Stimulated activated naive B cell treated with anti-CD40 and anti-IgM and Interleukin-4, amounts not matched to agents 10 μg/mL and 1 μg/mL and 100 μg/mL, for 72 hours (primary cell): ENCODE data around the gene MEP1A.
"Not testable (repeated sequence)": the region's sequence is repeated elsewhere in the genome, so short reads cannot be mapped to it uniquely, and the experiment has no call there.

Experiments
- ATAC-seq, 2 donors: fragments of 150-1000 bp; cut with Tn5 transposase; replicated peaks; 2 replicates each; pipeline ENCODE4 v1.10.0; 2021; ENCODE audit warnings: moderate library complexity in 1 of 2
- DNase-seq: peaks from one replicate; pipeline ENCODE4 v3.0.0; 2021
- H3K27ac Mint-ChIP-seq: one replicate; pipeline ENCODE4 v1.8.0; 2022; ENCODE audit warnings: mild to moderate bottlenecking, mixed read lengths
- H3K27me3 Mint-ChIP-seq, 2 donors: one replicate each; pipeline ENCODE4 v1.8.0; 2022; ENCODE audit warnings: mixed read lengths in 2 of 2
- H3K36me3 Mint-ChIP-seq, 2 donors: one replicate each; pipeline ENCODE4 v1.8.0; 2022; ENCODE audit warnings: mixed read lengths in 2 of 2, mild to moderate bottlenecking in 1 of 2
- H3K4me1 Mint-ChIP-seq, 2 donors: one replicate each; pipeline ENCODE4 v1.8.0; 2022; ENCODE audit warnings: mixed read lengths in 2 of 2, mild to moderate bottlenecking in 1 of 2
- H3K4me3 Mint-ChIP-seq, 2 donors: one replicate each; pipeline ENCODE4 v1.8.0; 2022; ENCODE audit warnings: mild to moderate bottlenecking in 2 of 2, mixed read lengths in 2 of 2, moderate library complexity in 1 of 2
- H3K9me3 Mint-ChIP-seq, 2 donors: one replicate each; pipeline ENCODE4 v1.8.0; 2022; ENCODE audit warnings: mixed read lengths in 2 of 2, mild to moderate bottlenecking in 1 of 2

Gene MEP1A

DNA sequence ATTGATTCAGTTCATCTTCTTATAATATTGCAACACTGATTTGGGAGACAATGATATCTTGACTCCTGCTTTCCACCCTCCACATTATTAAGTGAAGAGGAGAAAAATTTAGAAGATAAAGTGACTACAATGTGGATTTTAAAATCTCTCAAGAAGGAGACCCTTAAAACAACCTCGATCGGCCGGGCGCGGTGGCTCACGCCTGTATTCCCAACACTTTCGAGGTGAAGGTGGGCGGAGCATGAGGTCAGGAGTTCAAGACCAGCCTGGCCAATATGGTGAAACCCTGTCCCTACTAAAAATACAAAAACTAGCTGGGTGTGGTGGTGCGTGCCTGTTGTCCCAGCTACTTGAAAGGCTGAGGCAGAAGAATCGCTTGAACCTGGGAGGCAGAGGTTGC is 28.9 kb upstream of the MEP1A start:
- not testable (repeated sequence) for H3K4me1 Mint-ChIP-seq, H3K36me3 Mint-ChIP-seq, H3K4me3 Mint-ChIP-seq, ATAC-seq, H3K9me3 Mint-ChIP-seq, DNase-seq, H3K27ac Mint-ChIP-seq
- H3K27me3 Mint-ChIP-seq: peaks cover 9 to 11% of the 10 kb centered on the region in 2 donors

DNA sequence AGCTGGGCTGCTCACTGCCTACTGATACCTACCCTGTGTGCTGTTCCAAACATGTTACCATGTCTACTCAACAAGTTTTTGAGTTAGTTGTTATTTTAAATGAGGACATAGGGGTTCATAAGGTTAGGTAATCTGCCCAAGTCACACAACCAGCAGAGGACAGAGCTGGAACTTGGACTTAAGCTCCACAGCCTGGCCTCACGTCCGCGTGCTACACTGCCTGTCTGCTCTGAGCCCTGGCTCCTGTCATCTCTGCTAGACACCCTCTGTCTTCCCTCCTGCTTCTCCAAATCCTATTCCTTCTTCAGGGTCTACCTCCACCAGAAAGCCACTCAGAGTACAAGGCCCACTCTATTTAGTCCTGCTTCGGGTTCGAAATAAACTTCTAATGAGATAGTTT is 28.2 kb upstream of the MEP1A start:
- no peak for DNase-seq
- Mint-ChIP-seq H3K27ac (no peak overlapping the region), H3K4me3 (no peak overlapping the region), H3K9me3 (peaks cover 2 to 4% of the 10 kb centered on the region in 2 donors), H3K27me3 (peaks cover 7 to 9% of the 10 kb centered on the region in 2 donors), H3K36me3 (no peaks in the 10 kb centered on the region), H3K4me1 (no peaks in the 10 kb centered on the region)
- ATAC-seq: no peak

DNA sequence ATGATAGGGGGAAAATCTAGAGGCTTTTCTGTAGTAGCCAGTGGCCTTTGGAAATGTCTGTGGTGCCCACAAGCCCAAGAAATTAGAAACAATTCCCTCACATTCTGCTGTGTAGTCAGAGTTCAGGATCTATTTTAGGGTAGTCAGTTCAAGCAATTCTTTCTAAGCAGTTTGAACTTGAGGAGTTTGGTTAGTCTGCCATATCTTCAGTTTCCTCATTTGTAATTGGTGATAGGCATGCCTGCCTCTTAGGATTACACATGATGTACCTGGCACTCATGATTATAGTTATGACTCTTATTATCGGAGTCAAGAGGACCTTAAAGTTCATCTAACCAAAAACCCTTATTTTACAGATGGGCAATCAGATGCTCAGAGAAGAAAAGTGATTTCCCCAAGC is 21.2 kb upstream of the MEP1A start:
- no peak for DNase-seq
- peak; percentile 44 to 62 for ATAC-seq
- no peaks in the 10 kb centered on the region for H3K36me3 Mint-ChIP-seq
- H3K27me3 Mint-ChIP-seq: peaks cover 0 to 6% of the 10 kb centered on the region in 2 donors
- no peak overlapping the region for H3K4me3 Mint-ChIP-seq
- H3K27ac Mint-ChIP-seq: peak overlapping the region; percentile 47
- peaks cover 12 to 26% of the 10 kb centered on the region in 2 donors for H3K4me1 Mint-ChIP-seq
- no peaks in the 10 kb centered on the region for H3K9me3 Mint-ChIP-seq

DNA sequence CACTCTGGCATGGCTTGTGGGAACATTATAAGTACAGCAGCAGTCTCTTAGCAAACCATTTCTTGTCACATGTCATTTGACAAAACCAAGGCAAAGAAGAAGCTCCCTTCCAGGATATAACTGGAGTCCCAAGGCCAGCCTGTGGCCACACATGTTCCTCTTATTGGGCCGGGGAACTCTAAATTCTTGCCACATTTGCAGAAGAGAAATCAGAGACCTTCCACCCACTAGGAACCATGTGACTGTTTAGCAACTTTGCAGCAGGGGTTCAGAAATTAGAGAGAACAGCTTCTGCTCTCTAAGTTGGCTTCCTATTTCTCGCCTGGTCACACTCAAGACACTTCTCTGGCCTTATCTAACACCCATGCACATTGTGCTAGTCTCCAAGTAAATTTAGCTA is 20.4 kb upstream of the MEP1A start:
- peak; percentile 94 to 95 for ATAC-seq
- H3K4me1 Mint-ChIP-seq: peaks cover 12 to 26% of the 10 kb centered on the region in 2 donors
- H3K9me3 Mint-ChIP-seq: no peaks in the 10 kb centered on the region
- DNase-seq: peak; percentile 57
- H3K36me3 Mint-ChIP-seq: no peaks in the 10 kb centered on the region
- peak overlapping the region; percentile 85 for H3K27ac Mint-ChIP-seq
- peaks cover 0 to 6% of the 10 kb centered on the region in 2 donors for H3K27me3 Mint-ChIP-seq
- no peak overlapping the region for H3K4me3 Mint-ChIP-seq

DNA sequence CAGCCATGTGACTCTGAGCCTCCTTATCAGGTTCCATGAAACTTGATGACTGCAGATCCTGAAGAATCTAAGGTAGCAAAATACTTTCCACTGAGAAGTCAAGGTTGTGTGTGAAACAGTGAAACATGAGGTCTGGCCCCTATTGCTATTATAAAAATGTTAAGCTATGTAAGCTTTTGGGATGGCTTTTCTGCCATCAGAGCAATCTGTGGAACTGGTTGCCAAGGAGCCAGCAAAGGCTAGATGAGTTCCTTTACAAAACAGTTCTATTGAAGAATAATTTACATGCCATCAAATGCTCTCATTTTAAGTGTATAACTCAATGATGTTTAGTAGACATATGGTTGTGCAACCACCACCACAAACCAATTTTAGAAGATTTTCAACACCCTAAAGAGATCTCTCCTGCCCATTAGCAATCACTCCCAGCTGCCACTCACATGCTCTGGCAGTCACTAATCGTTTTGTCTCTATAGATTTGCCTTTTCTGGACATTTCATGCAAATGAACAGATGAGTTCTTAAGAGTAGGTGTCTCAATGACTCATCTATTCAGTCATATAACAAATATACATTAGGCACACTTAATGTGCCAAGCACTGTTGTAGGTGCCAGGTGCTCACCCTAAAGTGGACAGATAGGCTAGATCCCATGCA is 19.9 kb upstream of the MEP1A start:
- no peaks in the 10 kb centered on the region for H3K9me3 Mint-ChIP-seq
- H3K27ac Mint-ChIP-seq: peak overlapping the region; percentile 85
- H3K27me3 Mint-ChIP-seq: peaks cover 0 to 6% of the 10 kb centered on the region in 2 donors
- no peaks in the 10 kb centered on the region for H3K36me3 Mint-ChIP-seq
- ATAC-seq: peak; percentile 13 to 15
- DNase-seq: no peak
- H3K4me1 Mint-ChIP-seq: peaks cover 12 to 26% of the 10 kb centered on the region in 2 donors
- H3K4me3 Mint-ChIP-seq: no peak overlapping the region

DNA sequence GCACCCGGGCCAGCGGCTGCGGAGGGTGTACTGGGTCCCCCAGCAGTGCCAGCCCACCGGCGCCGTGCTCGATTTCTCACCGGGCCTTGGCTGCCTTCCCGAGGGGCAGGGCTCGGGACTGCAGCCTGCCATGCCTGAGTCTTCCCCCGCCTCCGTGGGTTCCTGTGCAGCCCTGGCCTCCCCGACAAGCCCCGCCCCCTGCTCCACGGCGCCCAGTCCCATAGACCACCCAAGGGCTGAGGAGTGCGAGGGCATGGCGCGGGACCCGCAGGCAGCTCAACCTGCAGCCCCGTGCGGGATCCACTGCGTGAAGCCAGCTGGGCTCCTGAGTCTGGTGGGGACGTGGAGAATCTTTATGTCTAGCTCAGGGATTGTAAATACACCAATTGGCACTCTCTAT is 18.5 kb upstream of the MEP1A start:
- H3K27me3 Mint-ChIP-seq, DNase-seq, H3K9me3 Mint-ChIP-seq, H3K4me3 Mint-ChIP-seq, ATAC-seq, H3K36me3 Mint-ChIP-seq, H3K27ac Mint-ChIP-seq: not testable (repeated sequence)
- H3K4me1 Mint-ChIP-seq: peaks cover 12 to 26% of the 10 kb centered on the region in 2 donors

DNA sequence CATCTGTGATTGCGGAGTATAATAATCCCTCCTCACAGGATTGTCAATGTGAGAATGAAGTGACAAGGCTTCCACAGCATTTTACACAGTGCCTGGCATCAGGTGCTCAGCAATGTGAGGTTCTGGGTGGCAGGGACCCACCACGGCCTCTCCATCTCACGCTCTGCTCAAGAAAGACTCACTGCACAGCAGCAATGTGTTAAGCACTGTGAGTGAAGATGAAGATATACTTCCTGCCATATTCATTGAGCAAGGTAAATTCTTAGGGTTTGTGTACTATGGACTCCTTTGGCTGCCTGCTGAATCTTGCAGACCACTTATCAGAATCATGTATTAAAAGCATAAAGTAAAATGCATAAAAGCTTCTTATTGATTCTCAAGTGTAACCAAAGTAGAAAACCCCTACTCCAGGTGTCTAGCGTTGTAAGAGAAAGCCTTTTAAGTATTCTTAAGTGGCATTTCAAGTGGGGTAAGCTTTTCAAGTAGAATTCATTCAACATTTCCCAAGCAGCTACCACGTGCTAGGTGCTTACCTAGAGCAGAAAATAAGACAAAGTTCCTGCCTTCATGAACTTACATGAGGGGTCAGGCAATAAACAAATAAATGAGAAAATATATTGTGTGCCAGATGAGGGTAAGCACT is 17.0 kb upstream of the MEP1A start:
- Mint-ChIP-seq H3K9me3 (no peaks in the 10 kb centered on the region), H3K27me3 (peaks cover 6% of the 10 kb centered on the region in 2 donors), H3K4me1 (peaks cover 12 to 26% of the 10 kb centered on the region in 2 donors), H3K27ac (no peak overlapping the region), H3K4me3 (no peak overlapping the region), H3K36me3 (no peaks in the 10 kb centered on the region)
- ATAC-seq: no peak
- DNase-seq: no peak

DNA sequence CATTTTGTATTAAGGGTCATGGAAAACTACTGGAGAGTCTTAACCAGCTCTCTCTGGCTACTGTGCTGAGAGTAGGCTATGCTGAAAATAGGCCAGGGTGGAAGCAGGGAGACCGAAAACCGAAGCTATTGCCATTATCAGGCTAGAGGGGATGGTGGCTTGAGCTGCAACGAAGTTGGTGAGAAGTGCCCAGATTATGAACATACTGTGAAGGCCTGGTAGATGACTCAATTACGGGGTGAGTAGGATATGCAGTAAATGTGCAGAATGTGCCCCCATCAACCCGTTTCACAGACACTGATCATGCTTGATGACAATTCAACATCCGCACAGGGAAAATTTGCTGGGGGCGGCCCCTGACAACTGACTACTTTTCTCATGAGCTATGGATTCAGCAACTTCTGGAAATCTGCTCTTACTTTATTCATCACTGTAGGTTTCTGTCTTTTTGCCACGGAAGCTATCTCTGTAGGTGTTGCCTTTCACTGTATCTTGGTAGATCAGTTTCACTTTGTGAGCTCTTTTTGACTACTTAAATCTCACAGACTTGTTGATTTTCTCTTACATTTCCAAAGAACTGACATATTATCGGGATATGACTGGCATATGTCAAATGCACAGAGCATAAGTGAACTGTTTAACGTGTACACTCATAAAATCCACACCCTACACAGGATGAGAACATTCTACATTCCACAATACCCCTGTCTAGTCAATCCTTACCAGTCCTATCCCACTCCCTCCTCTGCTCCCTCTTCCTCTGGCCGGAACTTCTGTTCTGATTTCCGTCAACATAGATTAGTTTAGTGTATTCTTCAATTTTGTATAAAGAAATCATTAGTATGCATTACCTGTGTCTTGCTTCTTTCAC is 15.5 kb upstream of the MEP1A start:
- H3K27me3 Mint-ChIP-seq: peaks cover 6% of the 10 kb centered on the region in 2 donors
- no peak overlapping the region for H3K27ac Mint-ChIP-seq
- no peaks in the 10 kb centered on the region for H3K36me3 Mint-ChIP-seq
- no peak overlapping the region for H3K4me3 Mint-ChIP-seq
- H3K4me1 Mint-ChIP-seq: peaks cover 7 to 13% of the 10 kb centered on the region in 2 donors
- DNase-seq: no peak
- ATAC-seq: no peak
- no peaks in the 10 kb centered on the region for H3K9me3 Mint-ChIP-seq

DNA sequence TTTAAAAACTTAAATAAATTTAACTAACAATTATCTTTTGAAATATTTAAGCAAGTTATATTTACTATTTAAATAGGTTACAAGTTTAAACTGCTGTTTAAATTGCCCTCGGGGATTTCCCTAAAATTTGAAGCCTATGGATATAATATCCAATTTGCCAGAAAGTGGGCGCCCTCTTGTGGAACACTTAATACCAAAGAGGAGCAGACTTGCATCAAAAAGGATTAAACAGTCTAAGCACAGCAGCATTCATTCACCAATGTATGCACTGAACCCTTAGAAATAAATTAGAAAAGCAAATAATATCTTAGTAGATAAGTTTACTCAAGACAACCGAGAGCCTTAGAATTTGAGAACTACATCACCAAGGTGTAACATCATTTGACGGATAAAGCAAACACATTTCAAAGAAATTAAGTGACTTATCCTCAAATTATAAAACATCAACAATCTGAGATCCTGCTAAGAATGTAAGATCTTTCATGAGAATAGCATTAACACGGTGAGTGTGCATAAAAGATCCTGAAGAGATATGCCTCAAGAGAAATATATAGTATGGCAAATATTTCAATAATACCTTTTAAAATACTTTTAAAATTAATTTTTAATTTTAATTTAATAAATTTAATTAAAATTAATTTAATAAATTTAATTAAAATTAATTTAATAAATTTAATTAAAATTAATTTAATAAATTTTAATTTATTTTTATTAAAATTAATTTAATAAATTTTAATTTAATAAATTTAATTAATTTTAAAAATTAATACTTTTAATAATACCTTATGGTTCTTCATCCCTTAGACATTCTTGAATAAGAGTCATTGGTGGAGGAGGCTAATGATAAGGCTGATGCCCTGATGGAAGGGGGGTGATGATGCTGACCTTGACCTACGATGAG is 11.5 kb upstream of the MEP1A start:
- Mint-ChIP-seq H3K4me3 (no peak overlapping the region), H3K36me3 (no peaks in the 10 kb centered on the region), H3K9me3 (no peaks in the 10 kb centered on the region), H3K27me3 (peaks cover 0 to 6% of the 10 kb centered on the region in 2 donors), H3K27ac (no peak overlapping the region), H3K4me1 (no peaks in the 10 kb centered on the region)
- DNase-seq (no peak), ATAC-seq (peak; percentile 49 to 68)

DNA sequence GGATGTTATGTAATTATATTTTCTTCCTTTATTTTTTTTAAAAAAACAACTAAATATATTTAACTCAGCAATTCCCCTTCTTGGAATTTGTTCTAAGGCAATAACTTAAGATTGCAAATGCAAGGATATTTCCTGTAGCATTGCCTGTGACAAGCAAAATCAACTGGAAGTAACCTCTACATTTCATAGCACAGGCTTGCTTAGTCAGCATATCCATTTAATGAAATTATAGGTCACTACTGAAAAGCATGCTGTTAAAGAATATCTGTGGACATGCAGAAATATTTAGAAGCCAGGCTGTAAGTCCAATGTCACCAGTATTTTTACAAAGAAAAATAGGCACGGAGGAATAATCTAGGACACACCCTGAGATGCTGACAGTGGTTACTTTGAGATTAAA is 8.7 kb upstream of the MEP1A start:
- H3K27me3 Mint-ChIP-seq: peaks cover 0 to 6% of the 10 kb centered on the region in 2 donors
- H3K4me3 Mint-ChIP-seq: no peak overlapping the region
- H3K36me3 Mint-ChIP-seq: no peaks in the 10 kb centered on the region
- no peaks in the 10 kb centered on the region for H3K9me3 Mint-ChIP-seq
- no peaks in the 10 kb centered on the region for H3K4me1 Mint-ChIP-seq
- no peak overlapping the region for H3K27ac Mint-ChIP-seq
- ATAC-seq (no peak), DNase-seq (no peak)

DNA sequence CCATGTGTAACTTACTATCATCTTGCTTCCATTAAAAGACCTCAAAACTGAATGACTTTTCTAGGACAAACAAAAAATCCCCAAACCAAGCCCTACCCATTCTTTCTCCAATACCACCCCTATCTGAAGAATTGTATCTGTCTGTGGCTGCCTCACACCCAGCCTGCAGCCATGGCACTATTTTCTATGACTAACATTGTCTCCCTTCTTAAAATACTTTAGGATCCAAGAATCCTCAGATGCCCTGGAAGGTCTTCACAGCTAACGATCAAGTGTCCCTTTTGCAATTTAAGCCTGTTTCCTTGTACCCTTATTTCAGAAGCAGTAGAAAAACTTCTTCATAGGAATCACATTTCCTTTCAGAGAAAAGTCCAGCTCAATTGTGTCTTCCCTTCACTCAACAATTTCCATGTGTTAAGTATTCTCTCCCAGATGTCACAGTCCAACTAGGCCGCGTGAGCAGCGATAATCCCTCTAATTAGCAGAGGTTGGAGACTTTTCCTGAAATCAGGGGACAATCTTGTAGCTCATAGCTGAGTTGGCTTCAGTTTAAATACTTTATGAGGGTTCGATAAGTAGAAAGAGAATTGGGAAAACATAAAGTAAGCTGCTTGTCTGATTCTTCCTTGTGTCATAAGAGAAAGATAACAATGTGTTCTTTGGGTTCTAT is 5.2 kb upstream of the MEP1A start:
- no peaks in the 10 kb centered on the region for H3K27me3 Mint-ChIP-seq
- H3K27ac Mint-ChIP-seq: no peak overlapping the region
- H3K4me3 Mint-ChIP-seq: no peak overlapping the region
- ATAC-seq (no peak), DNase-seq (no peak)
- no peaks in the 10 kb centered on the region for H3K9me3 Mint-ChIP-seq
- H3K4me1 Mint-ChIP-seq: no peaks in the 10 kb centered on the region
- no peaks in the 10 kb centered on the region for H3K36me3 Mint-ChIP-seq

DNA sequence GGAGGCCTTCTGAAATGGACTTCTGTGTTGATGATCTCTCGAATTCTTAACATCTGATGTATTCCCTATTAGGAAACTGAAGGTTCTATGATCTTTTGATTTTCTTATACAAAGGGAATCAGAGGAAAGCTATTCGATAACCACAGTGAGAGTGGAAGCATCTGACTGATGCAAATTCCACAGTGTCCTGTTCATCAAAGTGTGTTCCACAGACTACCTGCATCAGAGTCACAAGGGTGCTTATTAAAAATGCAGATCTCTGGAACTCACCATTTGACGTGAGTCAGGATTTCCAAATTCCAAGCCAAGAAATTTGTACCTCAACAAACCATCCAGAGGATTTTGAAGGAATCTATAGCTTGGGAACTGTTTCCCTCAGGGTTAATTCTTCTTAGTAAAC is 4.4 kb upstream of the MEP1A start:
- H3K27me3 Mint-ChIP-seq: no peaks in the 10 kb centered on the region
- DNase-seq (no peak), ATAC-seq (no peak)
- H3K9me3 Mint-ChIP-seq: no peaks in the 10 kb centered on the region
- no peaks in the 10 kb centered on the region for H3K4me1 Mint-ChIP-seq
- H3K36me3 Mint-ChIP-seq: no peaks in the 10 kb centered on the region
- no peak overlapping the region for H3K27ac Mint-ChIP-seq
- no peak overlapping the region for H3K4me3 Mint-ChIP-seq

DNA sequence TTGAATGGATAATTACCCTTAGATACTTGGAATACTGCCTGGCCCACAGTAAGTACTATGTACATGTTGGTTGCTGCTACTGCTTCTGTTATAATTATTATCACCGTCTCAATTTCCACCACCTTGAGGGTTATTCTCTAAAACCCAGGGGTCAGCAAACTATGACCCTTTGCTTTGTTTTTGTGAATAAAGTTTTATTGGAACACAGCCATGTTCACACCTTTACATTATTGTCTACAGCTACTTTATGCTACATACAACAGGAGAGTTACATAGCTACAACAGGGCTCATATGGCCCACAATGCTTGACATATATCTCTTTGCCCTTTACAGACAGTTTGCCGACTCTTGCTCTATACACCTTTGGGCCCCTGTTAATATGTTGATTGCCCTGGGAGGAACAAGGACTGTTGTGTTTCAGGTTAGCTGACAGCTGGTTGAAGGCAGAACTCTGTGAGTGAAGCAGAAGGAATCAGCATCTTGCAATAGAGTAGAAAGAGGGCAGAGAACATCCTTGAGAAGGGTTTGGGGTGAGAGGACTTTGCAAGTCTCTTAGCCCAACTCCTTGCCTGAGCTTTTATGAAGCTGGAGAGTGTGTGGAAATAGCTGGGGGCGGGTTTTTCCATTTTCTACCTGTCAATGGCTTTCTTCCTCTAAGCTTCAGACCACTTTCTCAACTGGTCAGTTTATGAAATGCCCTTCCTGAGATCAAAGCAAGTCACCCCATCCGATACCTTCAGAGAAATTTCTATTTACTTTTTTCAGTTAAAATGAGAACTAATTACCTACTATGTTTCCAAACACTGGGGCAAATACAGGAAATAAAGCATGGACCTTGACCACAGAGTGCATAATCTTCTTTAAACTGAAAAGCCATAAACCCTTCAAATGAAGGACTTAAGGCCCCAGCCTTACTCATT is 3.5 kb upstream of the MEP1A start:
- H3K27me3 Mint-ChIP-seq: no peaks in the 10 kb centered on the region
- no peak overlapping the region for H3K27ac Mint-ChIP-seq
- H3K4me3 Mint-ChIP-seq: no peak overlapping the region
- H3K9me3 Mint-ChIP-seq: no peaks in the 10 kb centered on the region
- no peaks in the 10 kb centered on the region for H3K4me1 Mint-ChIP-seq
- no peaks in the 10 kb centered on the region for H3K36me3 Mint-ChIP-seq
- ATAC-seq (no peak), DNase-seq (no peak)
